ENCODE data around the gene PSPC1. TPM values are rescaled to one million over a fixed set of nuclear protein-coding genes. Genes with fewer than 3 reads are reported as not detected.
"Not testable (repeated sequence)": the region's sequence is repeated elsewhere in the genome, so short reads cannot be mapped to it uniquely, and the experiment has no call there.

PSPC1 gene
- total RNA-seq, 4 donors from 2014 or later = 30.3 to 63.2 (median 38.8) TPM

- Histone ChIP-seq H3K27ac (no peak overlapping the region), H3K4me1 (peaks cover 8% of the 10 kb centered on the region), H3K36me3 (no peaks in the 10 kb centered on the region), H3K4me3 (no peak overlapping the region), H3K27me3 (no peaks in the 10 kb centered on the region), H3K9me3 (no peaks in the 10 kb centered on the region)
- DNase-seq (ENCODE audit: low spot score in 2 of 2) = peak in 1 of 2 donors; percentile 7
- WGBS = 90% methylated on average over 7 of the region's 7 CpGs
- no peak for TF ChIP-seq EP300 (IDR thresholded peaks at IDR 0.05)
- TF ChIP-seq POLR2AphosphoS5 (IDR thresholded peaks at IDR 0.05) = no peak
- TF ChIP-seq CTCF (IDR thresholded peaks at IDR 0.05) = no peak
- no peak for TF ChIP-seq POLR2A (IDR thresholded peaks at IDR 0.05)
Observed at GRCh38 chr13:19791953-19792537, 9.3 kb upstream of the PSPC1 start.

- under 1% methylated on average over 18 of the region's 77 CpGs for WGBS
- TF ChIP-seq EP300 (IDR thresholded peaks at IDR 0.05) = no peak
- TF ChIP-seq CTCF (IDR thresholded peaks at IDR 0.05) = no peak
- H3K27ac ChIP-seq = peak overlapping the region; percentile 98
- peak overlapping the region; percentile 86 for H3K4me3 ChIP-seq
- no peaks in the 10 kb centered on the region for H3K27me3 ChIP-seq
- peak; percentile 77 to 89 for DNase-seq (ENCODE audit: low spot score in 2 of 2)
- peaks cover 5% of the 10 kb centered on the region for H3K36me3 ChIP-seq
- H3K4me1 ChIP-seq = peaks cover 10% of the 10 kb centered on the region
- no peaks in the 10 kb centered on the region for H3K9me3 ChIP-seq
Observed at GRCh38 chr13:19782049-19782726, 557 bp downstream of the PSPC1 start.

DNA sequence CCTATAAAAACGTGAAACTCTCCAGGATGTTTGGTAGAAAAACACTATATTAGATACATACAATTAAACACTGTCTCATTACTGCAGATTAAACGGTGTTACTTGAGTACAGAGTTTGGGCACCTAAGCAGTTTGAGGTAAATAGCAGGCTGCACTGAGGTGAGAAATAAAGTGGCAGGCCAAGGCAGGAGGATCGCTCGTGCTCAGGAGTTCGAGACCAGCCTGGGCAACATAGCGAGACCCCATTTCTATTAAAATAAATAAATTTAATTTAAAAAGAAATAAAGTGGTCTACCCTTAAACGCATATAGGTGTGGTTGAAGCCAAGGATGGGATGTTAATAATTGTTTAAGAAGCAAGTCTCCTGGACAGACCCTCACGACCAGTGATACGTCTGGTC is 1.2 kb downstream of the PSPC1 start:
- Histone ChIP-seq H3K4me3 (peak overlapping the region; percentile 86), H3K4me1 (peaks cover 10% of the 10 kb centered on the region), H3K9me3 (no peaks in the 10 kb centered on the region), H3K27me3 (no peaks in the 10 kb centered on the region), H3K27ac (peak overlapping the region; percentile 98), H3K36me3 (peaks cover 5% of the 10 kb centered on the region)
- TF ChIP-seq EP300 (IDR thresholded peaks at IDR 0.05) (no peak), POLR2AphosphoS5 (IDR thresholded peaks at IDR 0.05) (no peak), CTCF (IDR thresholded peaks at IDR 0.05) (no peak), POLR2A (IDR thresholded peaks at IDR 0.05) (no peak)
- WGBS = 10% methylated on average over 9 of the region's 9 CpGs
- DNase-seq (ENCODE audit: low spot score in 2 of 2) = no peak

- not testable (repeated sequence) for H3K9me3 ChIP-seq; H3K36me3 ChIP-seq; H3K27me3 ChIP-seq; DNase-seq (ENCODE audit: low spot score in 2 of 2); H3K27ac ChIP-seq
- H3K4me1 ChIP-seq = peaks cover 10% of the 10 kb centered on the region
- peak overlapping the region; percentile 86 for H3K4me3 ChIP-seq
- WGBS = 93% methylated on average over 22 of the region's 22 CpGs
Observed at GRCh38 chr13:19780753-19781418, 1.9 kb downstream of the PSPC1 start.

GRCh38 chr13:19772306-19772705 is 10.4 kb downstream of the PSPC1 start:
- no peaks in the 10 kb centered on the region for H3K27me3 ChIP-seq
- 90% methylated on average over 6 of the region's 6 CpGs for WGBS
- H3K4me1 ChIP-seq = no peaks in the 10 kb centered on the region
- no peak overlapping the region for H3K27ac ChIP-seq
- no peak overlapping the region for H3K4me3 ChIP-seq
- peaks cover 33% of the 10 kb centered on the region for H3K36me3 ChIP-seq
- DNase-seq (ENCODE audit: low spot score in 2 of 2) = no peak
- H3K9me3 ChIP-seq = no peaks in the 10 kb centered on the region
- no peak for TF ChIP-seq CTCF (IDR thresholded peaks at IDR 0.05)
- TF ChIP-seq POLR2AphosphoS5 (IDR thresholded peaks at IDR 0.05) = no peak
- TF ChIP-seq POLR2A (IDR thresholded peaks at IDR 0.05) = no peak
- no peak for TF ChIP-seq EP300 (IDR thresholded peaks at IDR 0.05)
